Smooth muscle cell (in vitro differentiated cells): Measurements from ENCODE around the gene PTCD3. TPM values are rescaled to one million over a fixed set of nuclear protein-coding genes. Genes with fewer than 3 reads are reported as not detected.

Experiments
- DNase-seq: peaks from one replicate; lab custom pipeline; 2025; ENCODE audit not compliant: unreplicated experiment; lab: John Stamatoyannopoulos, UW
- H2AFZ ChIP-seq: fragments of 200-600 bp; sonication (generic); 2 replicates; pipeline ENCODE4 v1.6.0; 2016; ENCODE audit warnings: antibody characterized with exemption, low read depth, mild to moderate bottlenecking
- H3F3A ChIP-seq: fragments of 200-600 bp; sonication (generic); 2 replicates; pipeline ENCODE4 v1.6.0; 2017; ENCODE audit warnings: antibody characterized with exemption, low read depth
- H3K27ac ChIP-seq: fragments of 200-600 bp; sonication (generic); 2 replicates; pipeline ENCODE4 v1.5.1; 2016; ENCODE audit warnings: low read depth, mild to moderate bottlenecking
- H3K27me3 ChIP-seq: fragments of 200-600 bp; sonication (generic); 2 replicates; pipeline ENCODE4 v1.6.1; 2016; ENCODE audit warnings: low read depth, mild to moderate bottlenecking
- H3K36me3 ChIP-seq: fragments of 200-600 bp; sonication (generic); 2 replicates; pipeline ENCODE4 v1.5.1; 2016; ENCODE audit warnings: low read depth
- H3K4me1 ChIP-seq: fragments of 200-600 bp; sonication (generic); 2 replicates; pipeline ENCODE4 v1.5.1; 2016; ENCODE audit warnings: low read depth
- H3K4me2 ChIP-seq: fragments of 200-600 bp; sonication (generic); 2 replicates; pipeline ENCODE4 v1.6.0; 2016; ENCODE audit warnings: mild to moderate bottlenecking
- H3K4me3 ChIP-seq: fragments of 200-600 bp; sonication (generic); 2 replicates; pipeline ENCODE4 v1.5.1; 2016; ENCODE audit warnings: mild to moderate bottlenecking
- H3K79me2 ChIP-seq: fragments of 200-600 bp; sonication (generic); 2 replicates; pipeline ENCODE4 v1.6.0; 2016; ENCODE audit warnings: low read depth, mild to moderate bottlenecking
- H3K9ac ChIP-seq: fragments of 200-600 bp; sonication (generic); 2 replicates; pipeline ENCODE4 v1.6.0; 2016; ENCODE audit warnings: low read depth
- H3K9me3 ChIP-seq: fragments of 200-600 bp; sonication (generic); replicated peaks from 2 replicates; pipeline ENCODE4 v1.5.1; 2016; ENCODE audit warnings: low read depth
- H4K20me1 ChIP-seq: fragments of 200-600 bp; sonication (generic); 2 replicates; pipeline ENCODE4 v1.6.0; 2016; ENCODE audit warnings: low read depth
- CTCF ChIP-seq: fragments of 200-600 bp; sonication (generic); IDR thresholded peaks from 2 replicates; pipeline ENCODE4 v1.5.1; 2017; ENCODE audit warnings: borderline replicate concordance, mild to moderate bottlenecking, antibody characterized with exemption; ENCODE audit not compliant: insufficient read depth, poor library complexity, severe bottlenecking
- WGBS: methylation state at CpG from one replicate; pipeline ENCODE4 v1.1.7; 2016; ENCODE audit warnings: low lambda C conversion rate; 5-methylcytosine and 5-hydroxymethylcytosine counted together
- polyA plus RNA-seq: library from polyadenylated mRNA; unstranded; fragments of >200 nt; fragmentation: Nextera tagmentation; extraction: Ambion mirVana; gene quantifications from 2 replicates; pipeline ENCODE4 v1.2.1, GENCODE V29; 2016
- total RNA-seq: library from RNA; depleted of rRNA; stranded (reverse); fragments of >200 nt; gene quantifications from 2 replicates; pipeline ENCODE4 v1.2.3, GENCODE V29; 2014

Gene PTCD3
- total and polyA plus RNA-seq, 2 experiments from 2014 or later = 42.2 to 78.7 TPM

GRCh38 chr2:86064006-86064405 is 42.0 kb upstream of the PTCD3 start:
- peak overlapping the region; percentile 21 for H3K27ac ChIP-seq
- no peaks in the 10 kb centered on the region for H3K4me1 ChIP-seq
- 78% methylated on average over 2 of the region's 2 CpGs for WGBS
- H3F3A ChIP-seq = no peaks in the 10 kb centered on the region
- H3K36me3 ChIP-seq = peaks cover 26% of the 10 kb centered on the region
- H4K20me1 ChIP-seq = no peaks in the 10 kb centered on the region
- DNase-seq = no peak
- no peaks in the 10 kb centered on the region for H3K79me2 ChIP-seq
- H3K4me3 ChIP-seq = no peak overlapping the region
- TF ChIP-seq CTCF = no peak
- H3K4me2 ChIP-seq = no peak overlapping the region
- no peaks in the 10 kb centered on the region for H3K27me3 ChIP-seq
- H3K9me3 ChIP-seq = peaks cover 7% of the 10 kb centered on the region
- no peak overlapping the region for H2AFZ ChIP-seq
- H3K9ac ChIP-seq = no peak overlapping the region

- no peak for TF ChIP-seq CTCF
- Histone ChIP-seq H3K36me3 (peaks cover 26% of the 10 kb centered on the region), H3K4me2 (no peak overlapping the region), H3F3A (no peaks in the 10 kb centered on the region), H3K27me3 (no peaks in the 10 kb centered on the region), H3K4me1 (no peaks in the 10 kb centered on the region), H2AFZ (no peak overlapping the region), H3K4me3 (no peak overlapping the region), H3K27ac (no peak overlapping the region), H3K9ac (no peak overlapping the region), H3K9me3 (peaks cover 7% of the 10 kb centered on the region), H3K79me2 (no peaks in the 10 kb centered on the region), H4K20me1 (no peaks in the 10 kb centered on the region)
- 52% methylated on average over 5 of the region's 5 CpGs for WGBS
- DNase-seq = no peak
These were observed 40.5 kb upstream of the PTCD3 start for GRCh38 chr2:86065512-86065911.

GRCh38 chr2:86066007-86066578 is 39.9 kb upstream of the PTCD3 start:
- no peak overlapping the region for H3K27ac ChIP-seq
- no peaks in the 10 kb centered on the region for H3K4me1 ChIP-seq
- TF ChIP-seq CTCF = no peak
- H3K9me3 ChIP-seq = peaks cover 7% of the 10 kb centered on the region
- H4K20me1 ChIP-seq = no peaks in the 10 kb centered on the region
- WGBS = 60% methylated on average over 7 of the region's 7 CpGs
- H3K4me3 ChIP-seq = no peak overlapping the region
- no peak overlapping the region for H2AFZ ChIP-seq
- no peak overlapping the region for H3K4me2 ChIP-seq
- peaks cover 31% of the 10 kb centered on the region for H3K36me3 ChIP-seq
- DNase-seq = no peak
- H3K79me2 ChIP-seq = no peaks in the 10 kb centered on the region
- H3K27me3 ChIP-seq = no peaks in the 10 kb centered on the region
- no peaks in the 10 kb centered on the region for H3F3A ChIP-seq
- H3K9ac ChIP-seq = no peak overlapping the region

GRCh38 chr2:86066915-86067314 is 39.1 kb upstream of the PTCD3 start:
- no peak for TF ChIP-seq CTCF
- no peaks in the 10 kb centered on the region for H3K4me1 ChIP-seq
- no peaks in the 10 kb centered on the region for H4K20me1 ChIP-seq
- H3K9ac ChIP-seq = no peak overlapping the region
- no peak overlapping the region for H3K4me2 ChIP-seq
- H3K27ac ChIP-seq = no peak overlapping the region
- no peak overlapping the region for H2AFZ ChIP-seq
- H3K9me3 ChIP-seq = peaks cover 7% of the 10 kb centered on the region
- no peaks in the 10 kb centered on the region for H3K79me2 ChIP-seq
- no peaks in the 10 kb centered on the region for H3F3A ChIP-seq
- H3K36me3 ChIP-seq = peaks cover 31% of the 10 kb centered on the region
- DNase-seq = no peak
- no peaks in the 10 kb centered on the region for H3K27me3 ChIP-seq
- H3K4me3 ChIP-seq = no peak overlapping the region
